GM12878 (cell line): ENCODE measurements around the gene EPB41L2.

Experiments used
- EGR1 ChIP-seq, 2 experiments: IDR thresholded peaks; 1 replicate in 1 of 2; 2 replicates in 1 of 2; pipeline ENCODE4 v1.6.1; 2011 to 2012; ENCODE audit warnings: low read depth in 2 of 2, low read length in 2 of 2, borderline replicate concordance in 1 of 2, mild to moderate bottlenecking in 1 of 2, moderate library complexity in 1 of 2
- FOXM1 ChIP-seq: IDR thresholded peaks from 2 replicates; pipeline ENCODE4 v1.6.1; 2012; ENCODE audit warnings: low read depth, mild to moderate bottlenecking, inconsistent platforms, low read length, moderate library complexity

- TF ChIP-seq EGR1 (IDR thresholded peaks at IDR 0.05; ENCODE audit: borderline replicate concordance in 1 of 2, low read depth in 2 of 2, low read length in 2 of 2) (no peak), FOXM1 (no peak)
Observed at GRCh38 chr6:130945401-130945919, 117.6 kb downstream of the EPB41L2 start.
